Panc1 (cell line): Measurements from ENCODE around the gene IQSEC2. TPM values are rescaled to one million over a fixed set of nuclear protein-coding genes. Genes with fewer than 3 reads are reported as not detected.

Experiments used
- ATAC-seq: fragments of 200-7000 bp; cut with Tn5 transposase; 2 replicates; pipeline ENCODE4 v1.9.1; 2020; ENCODE audit warnings: mild to moderate bottlenecking, moderate library complexity
- BruUV-seq: library from RNA; stranded (reverse); fragments of 400-500 nt; replicated peaks from 2 replicates; lab custom pipeline; 2021; lab: Mats Ljungman, UMichigan
- CTCF ChIA-PET: fragments of 300-600 bp; sonication (Branson Sonifier 250); formaldehyde crosslinking; loops from one replicate; lab custom pipeline; 2022; ENCODE audit warnings: antibody characterized with exemption; lab: Charles Lee
- POLR2A ChIA-PET: fragments of 300-600 bp; sonication (Branson Sonifier 250); formaldehyde crosslinking; loops from one replicate; lab custom pipeline; 2022; ENCODE audit warnings: antibody characterized with exemption; lab: Charles Lee
- DNase-seq: peaks from one replicate; pipeline ENCODE4 v3.0.0-alpha.2; 2010; ENCODE audit warnings: low read depth, low spot score
- H3K27ac ChIP-seq: 2 replicates; pipeline ENCODE4 v1.5.1; 2011; ENCODE audit warnings: mild to moderate bottlenecking, low read length, inconsistent platforms
- H3K27me3 ChIP-seq: fragments of 200-500 bp; sonication (Bioruptor generic); 2 replicates; pipeline ENCODE4 v1.6.0; 2014; ENCODE audit warnings: low read length, inconsistent platforms; ENCODE audit not compliant: control insufficient read depth, insufficient read depth
- H3K36me3 ChIP-seq: fragments of 200-500 bp; sonication (Bioruptor generic); 2 replicates; pipeline ENCODE4 v1.5.1; 2014; ENCODE audit warnings: inconsistent platforms, mild to moderate bottlenecking, low read length, moderate library complexity; ENCODE audit not compliant: control insufficient read depth, insufficient read depth
- H3K4me1 ChIP-seq: 2 replicates; pipeline ENCODE4 v1.5.1; 2011; ENCODE audit warnings: inconsistent platforms, mild to moderate bottlenecking, low read length, moderate library complexity; ENCODE audit not compliant: control insufficient read depth, insufficient read depth
- H3K4me3 ChIP-seq, 2 experiments: 2 replicates each; pipeline ENCODE4 v1.5.1; 2011 to 2012; ENCODE audit warnings: low read depth in 2 of 2, low read length in 2 of 2, mild to moderate bottlenecking in 2 of 2, inconsistent platforms in 1 of 2, moderate library complexity in 1 of 2
- H3K9me3 ChIP-seq: fragments of 200-500 bp; sonication (Bioruptor generic); 2 replicates; pipeline ENCODE4 v1.5.1; 2014; ENCODE audit warnings: low read depth, mild to moderate bottlenecking, inconsistent platforms, low read length, moderate library complexity; ENCODE audit not compliant: control insufficient read depth, insufficient read depth
- CTCF ChIP-seq: fragments of 450-650 bp; IDR thresholded peaks from 2 replicates; pipeline ENCODE4 v1.5.1; 2017; ENCODE audit warnings: mild to moderate bottlenecking
- POLR2AphosphoS5 ChIP-seq: IDR thresholded peaks from 2 replicates; pipeline ENCODE4 v1.6.1; 2012; ENCODE audit warnings: mild to moderate bottlenecking, low read depth, low read length, moderate library complexity
- REST ChIP-seq, 2 experiments: IDR thresholded peaks; 2 replicates each; pipeline ENCODE4 v1.6.1; 2011 to 2012; ENCODE audit warnings: low read depth in 2 of 2, control low read depth in 1 of 2, low read length in 1 of 2, mild to moderate bottlenecking in 1 of 2, moderate library complexity in 1 of 2; ENCODE audit not compliant: insufficient read depth in 1 of 2
- SIN3A ChIP-seq: IDR thresholded peaks from 2 replicates; pipeline ENCODE4 v1.6.1; 2012; ENCODE audit warnings: low read depth, mild to moderate bottlenecking, low read length, moderate library complexity, borderline replicate concordance; ENCODE audit not compliant: insufficient read depth
- TCF7L2 ChIP-seq: IDR thresholded peaks from 2 replicates; pipeline ENCODE4 v1.6.1; 2011; ENCODE audit warnings: mild to moderate bottlenecking, low read depth, low read length, inconsistent platforms
- in situ Hi-C: cut with HindIII; loops from 2 replicates; pipeline ENCODE4 v1.10.0; 2016; ENCODE audit warnings: low sequenced_read_pairs, low pct_unique_long_range_greater_than_20kb
- intact Hi-C: fragments of 100-400 bp; cut with micrococcal nuclease; formaldehyde crosslinking; loops from one replicate; pipeline ENCODE4 v1.10.0; 2022; ENCODE audit not compliant: unreplicated experiment
- total RNA-seq: library from RNA; stranded (reverse); gene quantifications from one replicate; pipeline ENCODE4 v1.2.1, GENCODE V29; 2021; ENCODE audit not compliant: unreplicated experiment

The IQSEC2 gene
- total RNA-seq, 1 experiment from 2014 or later = 38.8 TPM

- BruUV-seq = TSS peak; percentile 76
- Histone ChIP-seq H3K36me3 (no peaks in the 10 kb centered on the region), H3K27me3 (no peaks in the 10 kb centered on the region), H3K27ac (no peak overlapping the region), H3K4me1 (no peaks in the 10 kb centered on the region), H3K4me3 (no peak overlapping the region), H3K9me3 (no peaks in the 10 kb centered on the region)
- ChIA-PET CTCF (no interaction called here), POLR2A (no interaction called here)
- ATAC-seq = no peak
- intact Hi-C loops = no loop called here
- no peak for DNase-seq
- no peak for TF ChIP-seq POLR2AphosphoS5
- TF ChIP-seq TCF7L2 = no peak
- no peak for TF ChIP-seq CTCF
- TF ChIP-seq SIN3A = no peak
- TF ChIP-seq REST (IDR thresholded peaks at IDR 0.05; ENCODE audit: insufficient read depth in 1 of 2, low read depth in 2 of 2, low read length in 1 of 2) = no peak
- in situ Hi-C loops = no loop called here
Observed at GRCh38 chrX:53233536-53233935, 47.8 kb downstream of the IQSEC2 start.

GRCh38 chrX:53230116-53230515 lies 51.3 kb downstream of the IQSEC2 start:
- no peak for DNase-seq
- no peaks in the 10 kb centered on the region for H3K36me3 ChIP-seq
- H3K27ac ChIP-seq = no peak overlapping the region
- no peak overlapping the region for H3K4me3 ChIP-seq
- in situ Hi-C loops (no loop called here), intact Hi-C loops (no loop called here)
- H3K4me1 ChIP-seq = no peaks in the 10 kb centered on the region
- H3K27me3 ChIP-seq = no peaks in the 10 kb centered on the region
- ATAC-seq = no peak
- H3K9me3 ChIP-seq = no peaks in the 10 kb centered on the region
- TF ChIP-seq REST (IDR thresholded peaks at IDR 0.05; ENCODE audit: insufficient read depth in 1 of 2, low read depth in 2 of 2, low read length in 1 of 2) = no peak
- TF ChIP-seq POLR2AphosphoS5 = no peak
- TF ChIP-seq TCF7L2 = no peak
- no peak for TF ChIP-seq SIN3A
- no peak for TF ChIP-seq CTCF
- CTCF ChIA-PET = no interaction called here
- POLR2A ChIA-PET = no interaction called here
- BruUV-seq = no TSS peak
